T-helper 17 cell (primary cell): ENCODE measurements around the gene EIF4B. TPM values are rescaled to one million over a fixed set of nuclear protein-coding genes. Genes with fewer than 3 reads are reported as not detected.

ENCODE experiments used
- ATAC-seq: fragments of 150-1000 bp; cut with Tn5 transposase; 2 replicates; pipeline ENCODE4 v1.10.0; 2021; ENCODE audit warnings: mild to moderate bottlenecking, moderate library complexity
- DNase-seq, 3 donors: peaks; one replicate each; pipeline versions ENCODE4 v3.0.0 to v3.0.0-alpha.2; 2020 to 2021
- H3K9me3 ChIP-seq: one replicate; pipeline ENCODE4 v1.7.0; 2013; ENCODE audit warnings: low read length, mild to moderate bottlenecking; ENCODE audit not compliant: control insufficient read depth, poor library complexity, severe bottlenecking
- H3K27ac Mint-ChIP-seq: one replicate; pipeline ENCODE4 v1.8.0; 2022; ENCODE audit warnings: mild to moderate bottlenecking, moderate library complexity, mixed read lengths
- H3K27me3 Mint-ChIP-seq: one replicate; pipeline ENCODE4 v1.8.0; 2022; ENCODE audit warnings: mixed read lengths
- H3K36me3 Mint-ChIP-seq: one replicate; pipeline ENCODE4 v1.8.0; 2022; ENCODE audit warnings: low read depth, mixed read lengths
- H3K4me1 Mint-ChIP-seq: one replicate; pipeline ENCODE4 v1.8.0; 2022; ENCODE audit warnings: mild to moderate bottlenecking, mixed read lengths
- H3K4me3 Mint-ChIP-seq: one replicate; pipeline ENCODE4 v1.8.0; 2022; ENCODE audit warnings: mild to moderate bottlenecking, moderate library complexity, mixed read lengths
- total RNA-seq, 4 donors: library from RNA in 2 of 4; stranded (reverse) in 2 of 4; gene quantifications; one replicate each; pipeline ENCODE4 v1.2.3 and lab custom pipeline; 2022 to 2026

EIF4B gene
- total RNA-seq, 2 donors from 2014 or later, result 635 to 667 TPM

GRCh38 chr12:53082637-53083175 is 76.5 kb downstream of the EIF4B start:
- Mint-ChIP-seq H3K4me1 (peaks cover 13% of the 10 kb centered on the region), H3K27ac (no peak overlapping the region), H3K36me3 (peaks cover 5% of the 10 kb centered on the region), H3K27me3 (peaks cover 13% of the 10 kb centered on the region), H3K4me3 (no peak overlapping the region)
- H3K9me3 ChIP-seq, result no peaks in the 10 kb centered on the region
- no peak for DNase-seq
- no peak for ATAC-seq

- Mint-ChIP-seq H3K36me3 (peaks cover 2% of the 10 kb centered on the region), H3K4me3 (no peak overlapping the region), H3K27me3 (peaks cover 18% of the 10 kb centered on the region), H3K27ac (no peak overlapping the region), H3K4me1 (no peaks in the 10 kb centered on the region)
- no peaks in the 10 kb centered on the region for H3K9me3 ChIP-seq
- ATAC-seq (no peak), DNase-seq (no peak)
Measured at GRCh38 chr12:53086361-53086760, 80.1 kb downstream of the EIF4B start.

GRCh38 chr12:53090105-53090504 is 83.8 kb downstream of the EIF4B start:
- Mint-ChIP-seq H3K4me1 (peaks cover 4% of the 10 kb centered on the region), H3K27me3 (peaks cover 24% of the 10 kb centered on the region), H3K36me3 (peaks cover 2% of the 10 kb centered on the region), H3K27ac (no peak overlapping the region), H3K4me3 (no peak overlapping the region)
- ATAC-seq (no peak), DNase-seq (no peak)
- H3K9me3 ChIP-seq, result no peaks in the 10 kb centered on the region

- no peak overlapping the region for H3K4me3 Mint-ChIP-seq
- peaks cover 2% of the 10 kb centered on the region for H3K36me3 Mint-ChIP-seq
- peaks cover 4% of the 10 kb centered on the region for H3K4me1 Mint-ChIP-seq
Measured at GRCh38 chr12:53090554-53090953, 84.3 kb downstream of the EIF4B start.

GRCh38 chr12:53091756-53092155 is 85.5 kb downstream of the EIF4B start:
- Mint-ChIP-seq H3K27me3 (peaks cover 16% of the 10 kb centered on the region), H3K27ac (no peak overlapping the region), H3K4me1 (peaks cover 5% of the 10 kb centered on the region), H3K4me3 (no peak overlapping the region), H3K36me3 (peaks cover 2% of the 10 kb centered on the region)
- ATAC-seq, result no peak
- no peaks in the 10 kb centered on the region for H3K9me3 ChIP-seq
- no peak for DNase-seq

More at GRCh38 chr12:53090554-53090953, 84.3 kb downstream of the EIF4B start:
- ATAC-seq (no peak), DNase-seq (no peak)
- no peak overlapping the region for H3K27ac Mint-ChIP-seq
- H3K9me3 ChIP-seq, result no peaks in the 10 kb centered on the region
- peaks cover 22% of the 10 kb centered on the region for H3K27me3 Mint-ChIP-seq

Other genes with a start within 250 kb of the EIF4B start
- not detected for gene KRT76, start 229.1 kb upstream of the EIF4B start, total RNA-seq
- not detected for gene KRT3, start 210.3 kb upstream of the EIF4B start, total RNA-seq
- gene KRT4, start 192.3 kb upstream of the EIF4B start, total RNA-seq, result not detected
- not detected for gene KRT79, start 172.1 kb upstream of the EIF4B start, total RNA-seq
- gene KRT78, start 157.5 kb upstream of the EIF4B start, total RNA-seq, result not detected
- gene KRT8, start 101.4 kb upstream of the EIF4B start, total RNA-seq, result 1 to 10 TPM in 1 of 2 donors, under 1 TPM in 1; 0.67 to 3.2 TPM
- gene KRT18, start 57.3 kb upstream of the EIF4B start, total RNA-seq, result 1 to 10 TPM; 1.8 to 3.2 TPM
- 1 to 10 TPM; 1.4 to 3.1 TPM for gene TNS2, start 43.6 kb downstream of the EIF4B start, total RNA-seq
- gene SPRYD3, start 72.9 kb downstream of the EIF4B start, total RNA-seq, result 10 to 100 TPM; 23.1 to 29.6 TPM
- under 1 TPM in 1 of 2 donors, not detected in 1; 0.45 TPM for gene IGFBP6, start 91.2 kb downstream of the EIF4B start, total RNA-seq
- gene SOAT2, start 97.0 kb downstream of the EIF4B start, total RNA-seq, result 1 to 10 TPM in 1 of 2 donors, under 1 TPM in 1; 0.83 to 2.5 TPM
- gene ZNF740, start 174.3 kb downstream of the EIF4B start, total RNA-seq, result 10 to 100 TPM; 24.3 to 34.6 TPM
- 10 to 100 TPM; 57.2 to 61.0 TPM for gene CSAD, start 174.5 kb downstream of the EIF4B start, total RNA-seq
- gene ITGB7, start 200.8 kb downstream of the EIF4B start, total RNA-seq, result 100 to 1,000 TPM; 306 to 367 TPM
- 10 to 100 TPM; 57.6 to 57.8 TPM for gene RARG, start 225.8 kb downstream of the EIF4B start, total RNA-seq